ENCODE results near the gene COL21A1.

Gene COL21A1

GRCh38 chr6:56172144-56172543 is 75.2 kb downstream of the COL21A1 start:
- Histone ChIP-seq H3K36me3 (ENCODE audit: insufficient read depth, low read length) (no peaks in the 10 kb centered on the region), H3K27me3 (ENCODE audit: control insufficient read depth in 1 of 2, insufficient read depth in 2 of 2, low read length in 2 of 2) (no peaks in the 10 kb centered on the region), H3K9ac (ENCODE audit: low read length) (no peak overlapping the region), H3K4me3 (ENCODE audit: low read depth in 1 of 2, low read length in 2 of 2) (no peak overlapping the region), H3K4me1 (ENCODE audit: insufficient read depth, low read length) (no peaks in the 10 kb centered on the region), H3K27ac (ENCODE audit: low read depth, low read length) (no peak overlapping the region), H3K9me3 (ENCODE audit: low read length) (peaks cover 5% of the 10 kb centered on the region)

- Histone ChIP-seq H3K4me1 (ENCODE audit: insufficient read depth, low read length) (no peaks in the 10 kb centered on the region), H3K36me3 (ENCODE audit: insufficient read depth, low read length) (no peaks in the 10 kb centered on the region), H3K4me3 (ENCODE audit: low read depth in 1 of 2, low read length in 2 of 2) (no peak overlapping the region), H3K27ac (ENCODE audit: low read depth, low read length) (no peak overlapping the region), H3K27me3 (ENCODE audit: control insufficient read depth in 1 of 2, insufficient read depth in 2 of 2, low read length in 2 of 2) (no peaks in the 10 kb centered on the region), H3K9ac (ENCODE audit: low read length) (no peak overlapping the region), H3K9me3 (ENCODE audit: low read length) (peaks cover 5% of the 10 kb centered on the region)
Measured at GRCh38 chr6:56169366-56169765, 78.0 kb downstream of the COL21A1 start.

GRCh38 chr6:56168596-56168995 is 78.8 kb downstream of the COL21A1 start:
- H3K27me3 ChIP-seq (ENCODE audit: control insufficient read depth in 1 of 2, insufficient read depth in 2 of 2, low read length in 2 of 2) = no peaks in the 10 kb centered on the region

GRCh38 chr6:56162081-56162480 is 85.3 kb downstream of the COL21A1 start:
- no peaks in the 10 kb centered on the region for H3K4me1 ChIP-seq (ENCODE audit: insufficient read depth, low read length)
- no peak overlapping the region for H3K9ac ChIP-seq (ENCODE audit: low read length)
- no peaks in the 10 kb centered on the region for H3K36me3 ChIP-seq (ENCODE audit: insufficient read depth, low read length)
- H3K27ac ChIP-seq (ENCODE audit: low read depth, low read length) = no peak overlapping the region
- no peak overlapping the region for H3K4me3 ChIP-seq (ENCODE audit: low read depth in 1 of 2, low read length in 2 of 2)
- no peaks in the 10 kb centered on the region for H3K9me3 ChIP-seq (ENCODE audit: low read length)
- no peaks in the 10 kb centered on the region for H3K27me3 ChIP-seq (ENCODE audit: control insufficient read depth in 1 of 2, insufficient read depth in 2 of 2, low read length in 2 of 2)

More at GRCh38 chr6:56168596-56168995, 78.8 kb downstream of the COL21A1 start:
- Histone ChIP-seq H3K4me3 (ENCODE audit: low read depth in 1 of 2, low read length in 2 of 2) (no peak overlapping the region), H3K36me3 (ENCODE audit: insufficient read depth, low read length) (no peaks in the 10 kb centered on the region), H3K9me3 (ENCODE audit: low read length) (peaks cover 5% of the 10 kb centered on the region), H3K27ac (ENCODE audit: low read depth, low read length) (no peak overlapping the region), H3K4me1 (ENCODE audit: insufficient read depth, low read length) (no peaks in the 10 kb centered on the region), H3K9ac (ENCODE audit: low read length) (no peak overlapping the region)

- H3K4me1 ChIP-seq (ENCODE audit: insufficient read depth, low read length) = no peaks in the 10 kb centered on the region
- no peaks in the 10 kb centered on the region for H3K9me3 ChIP-seq (ENCODE audit: low read length)
- H3K4me3 ChIP-seq (ENCODE audit: low read depth in 1 of 2, low read length in 2 of 2) = no peak overlapping the region
- H3K27me3 ChIP-seq (ENCODE audit: control insufficient read depth in 1 of 2, insufficient read depth in 2 of 2, low read length in 2 of 2) = no peaks in the 10 kb centered on the region
- no peaks in the 10 kb centered on the region for H3K36me3 ChIP-seq (ENCODE audit: insufficient read depth, low read length)
- no peak overlapping the region for H3K9ac ChIP-seq (ENCODE audit: low read length)
- no peak overlapping the region for H3K27ac ChIP-seq (ENCODE audit: low read depth, low read length)
Measured at GRCh38 chr6:56160489-56160888, 86.9 kb downstream of the COL21A1 start.

GRCh38 chr6:56158571-56158970 is 88.8 kb downstream of the COL21A1 start:
- no peaks in the 10 kb centered on the region for H3K9me3 ChIP-seq (ENCODE audit: low read length)
- H3K4me3 ChIP-seq (ENCODE audit: low read depth in 1 of 2, low read length in 2 of 2) = no peak overlapping the region
- peaks cover 6% of the 10 kb centered on the region for H3K36me3 ChIP-seq (ENCODE audit: insufficient read depth, low read length)
- H3K9ac ChIP-seq (ENCODE audit: low read length) = no peak overlapping the region
- H3K4me1 ChIP-seq (ENCODE audit: insufficient read depth, low read length) = no peaks in the 10 kb centered on the region
- no peak overlapping the region for H3K27ac ChIP-seq (ENCODE audit: low read depth, low read length)
- no peaks in the 10 kb centered on the region for H3K27me3 ChIP-seq (ENCODE audit: control insufficient read depth in 1 of 2, insufficient read depth in 2 of 2, low read length in 2 of 2)

- no peak overlapping the region for H3K9ac ChIP-seq (ENCODE audit: low read length)
- H3K36me3 ChIP-seq (ENCODE audit: insufficient read depth, low read length) = peaks cover 6% of the 10 kb centered on the region
- H3K4me3 ChIP-seq (ENCODE audit: low read depth in 1 of 2, low read length in 2 of 2) = no peak overlapping the region
- H3K27ac ChIP-seq (ENCODE audit: low read depth, low read length) = no peak overlapping the region
- H3K4me1 ChIP-seq (ENCODE audit: insufficient read depth, low read length) = no peaks in the 10 kb centered on the region
- H3K27me3 ChIP-seq (ENCODE audit: control insufficient read depth in 1 of 2, insufficient read depth in 2 of 2, low read length in 2 of 2) = no peaks in the 10 kb centered on the region
- H3K9me3 ChIP-seq (ENCODE audit: low read length) = no peaks in the 10 kb centered on the region
Measured at GRCh38 chr6:56156643-56157042, 90.7 kb downstream of the COL21A1 start.

- H3K9ac ChIP-seq (ENCODE audit: low read length) = no peak overlapping the region
- no peak overlapping the region for H3K4me3 ChIP-seq (ENCODE audit: low read depth in 1 of 2, low read length in 2 of 2)
- no peaks in the 10 kb centered on the region for H3K4me1 ChIP-seq (ENCODE audit: insufficient read depth, low read length)
- no peak overlapping the region for H3K27ac ChIP-seq (ENCODE audit: low read depth, low read length)
- no peaks in the 10 kb centered on the region for H3K27me3 ChIP-seq (ENCODE audit: control insufficient read depth in 1 of 2, insufficient read depth in 2 of 2, low read length in 2 of 2)
- H3K36me3 ChIP-seq (ENCODE audit: insufficient read depth, low read length) = peaks cover 6% of the 10 kb centered on the region
- no peaks in the 10 kb centered on the region for H3K9me3 ChIP-seq (ENCODE audit: low read length)
Measured at GRCh38 chr6:56155634-56156141, 91.7 kb downstream of the COL21A1 start.

GRCh38 chr6:56154076-56154475 is 93.3 kb downstream of the COL21A1 start:
- Histone ChIP-seq H3K4me3 (ENCODE audit: low read depth in 1 of 2, low read length in 2 of 2) (no peak overlapping the region), H3K27me3 (ENCODE audit: control insufficient read depth in 1 of 2, insufficient read depth in 2 of 2, low read length in 2 of 2) (no peaks in the 10 kb centered on the region), H3K4me1 (ENCODE audit: insufficient read depth, low read length) (no peaks in the 10 kb centered on the region), H3K9me3 (ENCODE audit: low read length) (no peaks in the 10 kb centered on the region), H3K36me3 (ENCODE audit: insufficient read depth, low read length) (peaks cover 6% of the 10 kb centered on the region), H3K27ac (ENCODE audit: low read depth, low read length) (no peak overlapping the region), H3K9ac (ENCODE audit: low read length) (no peak overlapping the region)

- Histone ChIP-seq H3K27me3 (ENCODE audit: control insufficient read depth in 1 of 2, insufficient read depth in 2 of 2, low read length in 2 of 2) (no peaks in the 10 kb centered on the region), H3K4me3 (ENCODE audit: low read depth in 1 of 2, low read length in 2 of 2) (no peak overlapping the region), H3K4me1 (ENCODE audit: insufficient read depth, low read length) (peaks cover 3% of the 10 kb centered on the region)
Measured at GRCh38 chr6:56152611-56153010, 94.8 kb downstream of the COL21A1 start.

GRCh38 chr6:56151609-56152224 is 95.7 kb downstream of the COL21A1 start:
- Histone ChIP-seq H3K27ac (ENCODE audit: low read depth, low read length) (no peak overlapping the region), H3K36me3 (ENCODE audit: insufficient read depth, low read length) (peaks cover 6% of the 10 kb centered on the region), H3K9me3 (ENCODE audit: low read length) (no peaks in the 10 kb centered on the region), H3K4me3 (ENCODE audit: low read depth in 1 of 2, low read length in 2 of 2) (no peak overlapping the region), H3K27me3 (ENCODE audit: control insufficient read depth in 1 of 2, insufficient read depth in 2 of 2, low read length in 2 of 2) (no peaks in the 10 kb centered on the region), H3K4me1 (ENCODE audit: insufficient read depth, low read length) (peaks cover 3% of the 10 kb centered on the region), H3K9ac (ENCODE audit: low read length) (no peak overlapping the region)

More at GRCh38 chr6:56152611-56153010, 94.8 kb downstream of the COL21A1 start:
- no peak overlapping the region for H3K27ac ChIP-seq (ENCODE audit: low read depth, low read length)
- H3K9ac ChIP-seq (ENCODE audit: low read length) = no peak overlapping the region
- no peaks in the 10 kb centered on the region for H3K9me3 ChIP-seq (ENCODE audit: low read length)
- H3K36me3 ChIP-seq (ENCODE audit: insufficient read depth, low read length) = peaks cover 6% of the 10 kb centered on the region
